Loucy (cell line): ENCODE data around the gene B4GALT2.

ENCODE experiments used
- CTCF ChIP-seq: fragments of 200-600 bp; sonication (generic); conservative IDR thresholded peaks from 2 replicates; pipeline ENCODE4 v1.5.1; 2014; ENCODE audit warnings: mild to moderate bottlenecking, antibody characterized with exemption, low read length
- EZH2phosphoT487 ChIP-seq: fragments of 200-600 bp; IDR thresholded peaks from 2 replicates; pipeline ENCODE4 v1.6.1; 2018; ENCODE audit warnings: antibody characterized with exemption, mild to moderate bottlenecking, moderate library complexity, borderline replicate concordance

- TF ChIP-seq CTCF: peak; percentile 63
- no peak for TF ChIP-seq EZH2phosphoT487
Measured at GRCh38 chr1:43994794-43995790, 16.1 kb downstream of the B4GALT2 start.
